HepG2 (cell line): ENCODE measurements around the gene CAMTA1. TPM values are rescaled to one million over a fixed set of nuclear protein-coding genes. Genes with fewer than 3 reads are reported as not detected.

Experiments used
- ATAC-seq: fragments of 200-7000 bp; cut with Tn5 transposase; 3 replicates; pipeline ENCODE4 v1.9.1; 2020; ENCODE audit warnings: mild to moderate bottlenecking, moderate library complexity
- BruUV-seq: library from RNA; stranded (reverse); fragments of 400-500 nt; replicated peaks from 2 replicates; lab custom pipeline; 2021; lab: Mats Ljungman, UMichigan
- CTCF ChIA-PET: fragments of 300-600 bp; formaldehyde crosslinking; extraction: SDS; loops from one replicate; lab custom pipeline; 2021; ENCODE audit warnings: low total read pairs, inconsistent platforms, low intra/inter-chr PET ratio; lab: Yijun Ruan, JAX
- POLR2A ChIA-PET: fragments of 350-600 bp; sonication (Branson Sonifier 250); formaldehyde crosslinking; loops from one replicate; lab custom pipeline; 2020; ENCODE audit warnings: antibody characterized with exemption, inconsistent platforms; lab: Yijun Ruan, JAX
- DNase-seq: peaks from one replicate; pipeline ENCODE4 v3.0.0-alpha.2; 2015; ENCODE audit warnings: low spot score
- FAIRE-seq: peaks from 3 replicates; lab custom pipeline; 2011; peaks lifted over from hg19 to GRCh38; lab: Jason Lieb, UNC
- H2AFZ ChIP-seq: one replicate; pipeline ENCODE4 v1.6.1; 2011; ENCODE audit warnings: low read length, inconsistent platforms
- H3K27ac ChIP-seq: fragments of 300-600 bp; 3 replicates; pipeline ENCODE4 v1.8.0; 2011; ENCODE audit warnings: mixed run types, mild to moderate bottlenecking, mixed read lengths, low read length, inconsistent platforms; ENCODE audit not compliant: insufficient read depth; ENCODE audit errors: extremely low read length
- H3K27me3 ChIP-seq, 2 experiments: fragments of 200-600 bp in 1 of 2; 2 replicates in 1 of 2; 3 replicates in 1 of 2; pipeline versions ENCODE4 v1.6.0 to v1.8.0; 2011; ENCODE audit warnings: low read length in 2 of 2, mild to moderate bottlenecking in 2 of 2, moderate library complexity in 2 of 2, inconsistent platforms in 1 of 2; ENCODE audit not compliant: insufficient read depth in 2 of 2, control insufficient read depth in 1 of 2
- H3K36me3 ChIP-seq, 2 experiments: fragments of 200-600 bp in 1 of 2; replicated peaks in 1 of 2; 2 replicates in 1 of 2; 3 replicates in 1 of 2; pipeline versions ENCODE4 v1.5.1 to v1.8.0; 2011; ENCODE audit warnings: low read length in 2 of 2, inconsistent platforms in 1 of 2; ENCODE audit not compliant: insufficient read depth in 2 of 2, control insufficient read depth in 1 of 2
- H3K4me1 ChIP-seq: 2 replicates; pipeline ENCODE4 v1.5.1; 2012; ENCODE audit warnings: low read length, inconsistent platforms; ENCODE audit not compliant: insufficient read depth
- H3K4me2 ChIP-seq: 2 replicates; pipeline ENCODE4 v1.6.0; 2011; ENCODE audit warnings: low read depth, low read length, inconsistent platforms
- H3K4me3 ChIP-seq, 3 experiments: fragments of 200-600 bp in 1 of 3; sonication (generic), shearing (Covaris generic) in 1 of 3; replicated peaks in 1 of 3; 2 replicates each; pipeline ENCODE4 v1.5.1; 2011 to 2016; ENCODE audit warnings: low read length in 3 of 3, inconsistent platforms in 2 of 3, low read depth in 2 of 3, mild to moderate bottlenecking in 2 of 3, control low read depth in 1 of 3, mixed read lengths in 1 of 3; ENCODE audit not compliant: insufficient read depth in 1 of 3
- H3K79me2 ChIP-seq: one replicate; pipeline ENCODE4 v1.6.1; 2011; ENCODE audit warnings: low read length, inconsistent platforms; ENCODE audit not compliant: insufficient read depth
- H3K9ac ChIP-seq: 2 replicates; pipeline ENCODE4 v1.6.0; 2011; ENCODE audit warnings: mild to moderate bottlenecking, low read depth, low read length, inconsistent platforms; ENCODE audit not compliant: insufficient read depth
- H3K9me3 ChIP-seq: 2 replicates; pipeline ENCODE4 v1.5.1; 2012; ENCODE audit warnings: mild to moderate bottlenecking, low read length
- H4K20me1 ChIP-seq: 2 replicates; pipeline ENCODE4 v1.6.0; 2011; ENCODE audit warnings: inconsistent platforms, mild to moderate bottlenecking, low read length, moderate library complexity; ENCODE audit not compliant: insufficient read depth
- ETS1 ChIP-seq: sonication (generic); formaldehyde crosslinking; IDR thresholded peaks from 2 replicates; pipeline ENCODE4 v1.4.0; 2020; ENCODE audit warnings: missing genetic modification reagents
- FIP1L1 ChIP-seq: fragments of 200-400 bp; formaldehyde crosslinking; IDR thresholded peaks from 2 replicates; pipeline ENCODE4 v1.6.1; 2018; ENCODE audit warnings: low read depth, mild to moderate bottlenecking, low read length, moderate library complexity, borderline replicate concordance; ENCODE audit not compliant: insufficient read depth
- HOMEZ ChIP-seq: IDR thresholded peaks from 2 replicates; pipeline ENCODE4 v1.6.1; 2016; ENCODE audit warnings: low read depth
- HOXA3 ChIP-seq: sonication (generic); formaldehyde crosslinking; IDR thresholded peaks from 2 replicates; pipeline ENCODE4 v1.5.0; 2020; ENCODE audit warnings: missing genetic modification reagents
- JDP2 ChIP-seq: sonication (generic); formaldehyde crosslinking; IDR thresholded peaks from 2 replicates; pipeline ENCODE4 v1.8.1; 2022; ENCODE audit warnings: missing genetic modification reagents, borderline replicate concordance
- MYC ChIP-seq: sonication (generic); formaldehyde crosslinking; IDR thresholded peaks from 2 replicates; pipeline ENCODE4 v1.9.0; 2021; ENCODE audit warnings: missing genetic modification reagents, borderline replicate concordance
- NFYB ChIP-seq: sonication (generic); formaldehyde crosslinking; IDR thresholded peaks from 2 replicates; pipeline ENCODE4 v1.4.0; 2020; ENCODE audit warnings: missing genetic modification reagents
- NR2F6 ChIP-seq, 2 experiments: IDR thresholded peaks; 2 replicates each; pipeline ENCODE4 v1.6.1; 2016; ENCODE audit warnings: antibody characterized with exemption in 1 of 2, mild to moderate bottlenecking in 1 of 2
- PCBP2 ChIP-seq: fragments of 200-400 bp; formaldehyde crosslinking; optimal IDR thresholded peaks from 2 replicates; pipeline ENCODE3; 2018; ENCODE audit warnings: low read length, low read depth; ENCODE audit not compliant: poor library complexity, severe bottlenecking
- PHB2 ChIP-seq: fragments of 450-650 bp; IDR thresholded peaks from 2 replicates; pipeline ENCODE4 v1.6.1; 2018; ENCODE audit not compliant: partially characterized antibody
- RARA ChIP-seq: IDR thresholded peaks from 2 replicates; pipeline ENCODE4 v1.6.1; 2016; ENCODE audit warnings: missing genetic modification reagents, missing compliant biosample characterization
- ZBTB3 ChIP-seq: sonication (generic); formaldehyde crosslinking; IDR thresholded peaks from 2 replicates; pipeline ENCODE4 v1.4.0; 2020; ENCODE audit warnings: low read depth, mild to moderate bottlenecking, moderate library complexity, missing genetic modification reagents, borderline replicate concordance
- ZBTB38 ChIP-seq: sonication (generic); formaldehyde crosslinking; IDR thresholded peaks from 2 replicates; pipeline ENCODE4 v1.5.1; 2020; ENCODE audit warnings: mild to moderate bottlenecking, missing genetic modification reagents
- ZNF317 ChIP-seq: sonication (generic); formaldehyde crosslinking; IDR thresholded peaks from 2 replicates; pipeline ENCODE4 v1.5.0; 2020; ENCODE audit warnings: mild to moderate bottlenecking, missing genetic modification reagents
- ZNF546 ChIP-seq: sonication (generic); formaldehyde crosslinking; conservative IDR thresholded peaks from 2 replicates; pipeline ENCODE4 v1.8.1; 2023; ENCODE audit warnings: mild to moderate bottlenecking, missing genetic modification reagents
- ZNF773 ChIP-seq: sonication (generic); formaldehyde crosslinking; IDR thresholded peaks from 2 replicates; pipeline ENCODE4 v1.4.0; 2020; ENCODE audit warnings: missing genetic modification reagents, borderline replicate concordance
- ZNF83 ChIP-seq: sonication (generic); formaldehyde crosslinking; IDR thresholded peaks from 2 replicates; pipeline ENCODE4 v1.4.0; 2020; ENCODE audit warnings: missing genetic modification reagents, mild to moderate bottlenecking, borderline replicate concordance
- ZSCAN12 ChIP-seq: sonication (generic); formaldehyde crosslinking; IDR thresholded peaks from 2 replicates; pipeline ENCODE4 v1.9.0; 2021; ENCODE audit warnings: mild to moderate bottlenecking, missing genetic modification reagents
- WGBS: methylation state at CpG from one replicate; pipeline ENCODE4 v1.1.6; 2017; ENCODE audit warnings: low lambda C conversion rate; 5-methylcytosine and 5-hydroxymethylcytosine counted together
- in situ Hi-C: cut with HindIII; loops from 2 replicates; pipeline ENCODE4 v1.10.0; 2017; ENCODE audit warnings: low pct_unique_long_range_greater_than_20kb; ENCODE audit not compliant: extremely low pct_ligation_motif_present
- intact Hi-C: fragments of 100-400 bp; cut with micrococcal nuclease; formaldehyde crosslinking; loops from one replicate; pipeline ENCODE4 v1.10.0; 2022; ENCODE audit not compliant: unreplicated experiment
- polyA plus RNA-seq, 8 experiments: library from polyadenylated mRNA; depleted of rRNA in 3 of 8; stranded (reverse) in 7 of 8; unstranded in 1 of 8; fragments of >200 nt; fragmentation: Illumina TruSeq in 4 of 8; extraction: Trizol in 4 of 8; gene quantifications; 2 replicates each; pipeline versions ENCODE4 v1.2.1 to v1.2.3, GENCODE V29; 2011 to 2016; ENCODE audit warnings: low read depth in 4 of 8, missing spikeins in 1 of 8, mixed read lengths in 1 of 8; ENCODE audit not compliant: insufficient read depth in 1 of 8
- total RNA-seq, 5 experiments: library from RNA; depleted of rRNA; stranded (reverse); fragments of >200 nt; fragmentation: Illumina TruSeq; extraction: Trizol; gene quantifications; 2 replicates each; pipeline ENCODE4 v1.2.3, GENCODE V29; 2016; ENCODE audit warnings: low read depth in 1 of 5

CAMTA1 gene
- total and polyA plus RNA-seq, 2 of the 13 experiments (the other 11 are each of a cell fraction or from before 2014, with no cell fraction given) = 25.0 to 36.4 TPM

- in situ Hi-C loops = no loop called here
- CTCF ChIA-PET = no interaction called here
- no peaks in the 10 kb centered on the region for H3K9me3 ChIP-seq
Observed at GRCh38 chr1:7743346-7743745, 958.1 kb downstream of the CAMTA1 start.

More at GRCh38 chr1:7743346-7743745, 958.1 kb downstream of the CAMTA1 start:
- Histone ChIP-seq H3K9ac (no peak overlapping the region), H3K27ac (no peak overlapping the region), H3K36me3 (peaks cover 4 to 32% of the 10 kb centered on the region in 2 experiments; a peak in 4 of 5 replicates), H3K4me3 (no peak overlapping the region), H2AFZ (no peak overlapping the region), H3K79me2 (no peaks in the 10 kb centered on the region), H4K20me1 (no peaks in the 10 kb centered on the region), H3K27me3 (no peaks in the 10 kb centered on the region), H3K4me1 (no peaks in the 10 kb centered on the region), H3K4me2 (no peak overlapping the region)
- FAIRE-seq (no peak), DNase-seq (no peak), ATAC-seq (no peak)
- intact Hi-C loops = no loop called here
- TF ChIP-seq ZNF546 (CRISPR knock-in tag) = no peak
- TF ChIP-seq HOMEZ (CRISPR knock-in tag) = no peak
- TF ChIP-seq PCBP2 = no peak
- TF ChIP-seq JDP2 (CRISPR knock-in tag) = no peak
- TF ChIP-seq RARA = no peak
- TF ChIP-seq ZNF773 = no peak
- TF ChIP-seq FIP1L1 = no peak
- no peak for TF ChIP-seq HOXA3 (CRISPR knock-in tag)
- no peak for TF ChIP-seq ZNF83 (CRISPR knock-in tag)
- TF ChIP-seq ZBTB38 (CRISPR knock-in tag) = no peak
- no peak for TF ChIP-seq ZBTB3
- no peak for TF ChIP-seq ETS1 (CRISPR knock-in tag)
- TF ChIP-seq NFYB = no peak
- no peak for TF ChIP-seq MYC (CRISPR knock-in tag)
- TF ChIP-seq PHB2 = no peak
- TF ChIP-seq NR2F6 (IDR thresholded peaks at IDR 0.05) = no peak
- TF ChIP-seq NR2F6 (CRISPR knock-in tag; IDR thresholded peaks at IDR 0.05) = no peak
- no peak for TF ChIP-seq ZNF317 (CRISPR knock-in tag)
- TF ChIP-seq ZSCAN12 (CRISPR knock-in tag) = no peak
- POLR2A ChIA-PET = no interaction called here
- WGBS = 97% methylated on average over 6 of the region's 6 CpGs
- no TSS peak for BruUV-seq
